OCI-LY7 (cell line): Measurements from ENCODE around the gene MAGED2. TPM values are rescaled to one million over a fixed set of nuclear protein-coding genes. Genes with fewer than 3 reads are reported as not detected.

ENCODE experiments used
- BruUV-seq: library from RNA; stranded (reverse); fragments of 400-500 nt; replicated peaks from 2 replicates; lab custom pipeline; 2021; lab: Mats Ljungman, UMichigan
- CTCF ChIA-PET: fragments of 300-600 bp; sonication (Branson Sonifier 250); formaldehyde crosslinking; loops from one replicate; lab custom pipeline; 2022; ENCODE audit warnings: antibody characterized with exemption; ENCODE audit not compliant: unreplicated experiment; lab: Charles Lee
- POLR2A ChIA-PET: fragments of 300-600 bp; sonication (Branson Sonifier 250); formaldehyde crosslinking; loops from one replicate; lab custom pipeline; 2022; ENCODE audit warnings: antibody characterized with exemption; lab: Charles Lee
- DNase-seq: peaks from one replicate; pipeline ENCODE4 v3.0.0-alpha.2; 2015; ENCODE audit warnings: low spot score
- H2AFZ ChIP-seq: fragments of 200-600 bp; sonication (generic), shearing (Covaris generic); 2 replicates; pipeline ENCODE4 v1.6.1; 2014; ENCODE audit warnings: mild to moderate bottlenecking, antibody characterized with exemption, low read length, moderate library complexity
- H3K27ac ChIP-seq: fragments of 200-600 bp; sonication (generic); 2 replicates; pipeline ENCODE4 v1.5.1; 2014; ENCODE audit warnings: mixed run types, low read depth, mild to moderate bottlenecking, moderate library complexity, low read length, inconsistent platforms; ENCODE audit not compliant: poor library complexity, severe bottlenecking
- H3K36me3 ChIP-seq: fragments of 200-600 bp; sonication (generic); 2 replicates; pipeline ENCODE4 v1.6.1; 2014; ENCODE audit warnings: mild to moderate bottlenecking, antibody characterized with exemption, low read length, moderate library complexity, mixed read lengths; ENCODE audit not compliant: insufficient read depth
- H3K4me1 ChIP-seq: fragments of 200-600 bp; sonication (generic); 2 replicates; pipeline ENCODE4 v1.5.1; 2014; ENCODE audit warnings: mild to moderate bottlenecking, low read length; ENCODE audit not compliant: insufficient read depth, poor library complexity, severe bottlenecking
- H3K4me2 ChIP-seq: fragments of 200-600 bp; sonication (generic); 2 replicates; pipeline ENCODE4 v1.6.1; 2014; ENCODE audit warnings: mild to moderate bottlenecking, low read length
- H3K4me3 ChIP-seq: fragments of 200-600 bp; sonication (generic); 2 replicates; pipeline ENCODE4 v1.5.1; 2014; ENCODE audit warnings: mild to moderate bottlenecking, low read depth, low read length; ENCODE audit not compliant: poor library complexity, severe bottlenecking
- H3K79me2 ChIP-seq: fragments of 200-600 bp; sonication (generic); 2 replicates; pipeline ENCODE4 v1.6.1; 2016; ENCODE audit warnings: low read depth, mild to moderate bottlenecking, low read length, moderate library complexity, mixed read lengths; ENCODE audit not compliant: insufficient read depth
- H3K9me2 ChIP-seq: fragments of 200-600 bp; sonication (generic); 2 replicates; pipeline ENCODE4 v1.6.1; 2016; ENCODE audit warnings: mild to moderate bottlenecking, low read length, mixed read lengths; ENCODE audit not compliant: insufficient read depth
- H3K9me3 ChIP-seq: fragments of 200-600 bp; sonication (generic); 2 replicates; pipeline ENCODE4 v1.6.1; 2014; ENCODE audit warnings: mild to moderate bottlenecking, mixed run types, low read length, mixed read lengths
- H4K20me1 ChIP-seq: fragments of 200-600 bp; sonication (generic); 2 replicates; pipeline ENCODE4 v1.6.1; 2014; ENCODE audit warnings: mild to moderate bottlenecking, antibody characterized with exemption, low read length, moderate library complexity, mixed read lengths; ENCODE audit not compliant: insufficient read depth
- CTCF ChIP-seq: fragments of 200-600 bp; sonication (generic); conservative IDR thresholded peaks from 2 replicates; pipeline ENCODE4 v1.5.1; 2014; ENCODE audit warnings: mild to moderate bottlenecking, antibody characterized with exemption, low read length, moderate library complexity, mixed read lengths
- EZH2phosphoT487 ChIP-seq: fragments of 200-600 bp; sonication (generic); IDR thresholded peaks from 2 replicates; pipeline ENCODE4 v1.6.1; 2018; ENCODE audit warnings: low read depth, borderline replicate concordance, mild to moderate bottlenecking, mixed run types, antibody characterized with exemption, low read length, moderate library complexity, mixed read lengths
- intact Hi-C: fragments of 100-400 bp; cut with micrococcal nuclease; formaldehyde crosslinking; loops from one replicate; pipeline ENCODE4 v1.10.0; 2022; ENCODE audit not compliant: unreplicated experiment
- total RNA-seq, 2 experiments: library from RNA; depleted of rRNA in 1 of 2; stranded (reverse); fragments of >200 nt in 1 of 2; shearing (Covaris generic) in 1 of 2; gene quantifications; 2 replicates each; pipeline ENCODE4 v1.2.3, GENCODE V29; 2014 to 2022

MAGED2 gene
- total RNA-seq, 2 experiments from 2014 or later, result 27.1 to 48.3 TPM

- no peak for DNase-seq
- BruUV-seq, result no TSS peak
- TF ChIP-seq EZH2phosphoT487 (no peak), CTCF (no peak)
- H3K36me3 ChIP-seq, result no peaks in the 10 kb centered on the region
- no peaks in the 10 kb centered on the region for H4K20me1 ChIP-seq
- no peak overlapping the region for H2AFZ ChIP-seq
- ChIA-PET CTCF (no interaction called here), POLR2A (no interaction called here)
- intact Hi-C loops, result no loop called here
- peaks cover 5% of the 10 kb centered on the region for H3K4me1 ChIP-seq
- no peak overlapping the region for H3K4me2 ChIP-seq
- no peaks in the 10 kb centered on the region for H3K9me2 ChIP-seq
- no peaks in the 10 kb centered on the region for H3K79me2 ChIP-seq
- no peak overlapping the region for H3K4me3 ChIP-seq
- H3K9me3 ChIP-seq, result no peaks in the 10 kb centered on the region
- no peak overlapping the region for H3K27ac ChIP-seq
Observed at GRCh38 chrX:54821310-54821709, 13.8 kb downstream of the MAGED2 start.

- no peak overlapping the region for H3K4me2 ChIP-seq
- intact Hi-C loops, result no loop called here
- ChIA-PET CTCF (no interaction called here), POLR2A (no interaction called here)
- no TSS peak for BruUV-seq
- H3K4me3 ChIP-seq, result no peak overlapping the region
- H3K4me1 ChIP-seq, result peaks cover 2% of the 10 kb centered on the region
- TF ChIP-seq EZH2phosphoT487, result no peak
- TF ChIP-seq CTCF, result no peak
- H3K9me3 ChIP-seq, result no peaks in the 10 kb centered on the region
- DNase-seq, result no peak
- no peaks in the 10 kb centered on the region for H4K20me1 ChIP-seq
- H3K27ac ChIP-seq, result no peak overlapping the region
- H2AFZ ChIP-seq, result no peak overlapping the region
- no peaks in the 10 kb centered on the region for H3K79me2 ChIP-seq
- no peaks in the 10 kb centered on the region for H3K9me2 ChIP-seq
- H3K36me3 ChIP-seq, result no peaks in the 10 kb centered on the region
Observed at GRCh38 chrX:54824195-54824594, 16.6 kb downstream of the MAGED2 start.

- Histone ChIP-seq H3K79me2 (no peaks in the 10 kb centered on the region), H3K4me3 (no peak overlapping the region), H3K27ac (no peak overlapping the region), H3K4me1 (no peaks in the 10 kb centered on the region), H3K9me2 (no peaks in the 10 kb centered on the region), H2AFZ (no peak overlapping the region), H3K4me2 (no peak overlapping the region), H3K36me3 (no peaks in the 10 kb centered on the region), H4K20me1 (no peaks in the 10 kb centered on the region), H3K9me3 (no peaks in the 10 kb centered on the region)
- CTCF ChIA-PET, result no interaction called here
- BruUV-seq, result no TSS peak
- POLR2A ChIA-PET, result no interaction called here
- intact Hi-C loops, result no loop called here
- TF ChIP-seq EZH2phosphoT487, result no peak
- no peak for TF ChIP-seq CTCF
- no peak for DNase-seq
Observed at GRCh38 chrX:54824722-54825121, 17.2 kb downstream of the MAGED2 start.
